Muscle of back (tissue), 11 donors: ENCODE data around the gene TMEM184C. TPM values are rescaled to one million over a fixed set of nuclear protein-coding genes. Genes with fewer than 3 reads are reported as not detected.

Experiments used
- DNase-seq, 3 donors: peaks; one replicate each; pipeline versions ENCODE4 v3.0.0 to v3.0.0-alpha.2; 2013
- polyA plus RNA-seq, 10 donors: library from polyadenylated mRNA; unstranded; fragments of 120-200 nt; gene quantifications; one replicate each; pipeline ENCODE4 v1.2.1, GENCODE V29; 2013; ENCODE audit not compliant: insufficient read length in 10 of 10

TMEM184C gene
- polyA plus RNA-seq, 10 donors: 15.9 to 25.7 (median 21.6) TPM

DNA sequence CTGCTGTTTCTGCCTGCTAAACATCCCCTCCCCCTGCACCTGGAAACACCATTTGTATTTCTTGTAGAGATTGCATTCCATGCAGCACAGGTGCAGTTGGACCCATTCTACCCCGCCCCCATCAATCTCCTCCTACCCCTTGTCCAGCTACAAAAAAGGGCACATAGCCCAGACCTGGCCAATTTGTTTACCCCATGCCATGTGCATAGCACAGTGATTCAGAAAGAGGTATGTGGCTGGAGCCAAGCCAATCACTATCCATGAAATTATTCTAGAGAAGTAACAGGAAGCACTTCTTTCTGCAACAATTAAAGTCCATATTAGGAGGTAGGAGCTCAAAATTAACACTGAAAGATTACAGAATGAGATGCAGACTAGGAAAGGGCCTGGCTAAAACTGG, 20.2 kb upstream of the TMEM184C start:
- no peak for DNase-seq

DNA sequence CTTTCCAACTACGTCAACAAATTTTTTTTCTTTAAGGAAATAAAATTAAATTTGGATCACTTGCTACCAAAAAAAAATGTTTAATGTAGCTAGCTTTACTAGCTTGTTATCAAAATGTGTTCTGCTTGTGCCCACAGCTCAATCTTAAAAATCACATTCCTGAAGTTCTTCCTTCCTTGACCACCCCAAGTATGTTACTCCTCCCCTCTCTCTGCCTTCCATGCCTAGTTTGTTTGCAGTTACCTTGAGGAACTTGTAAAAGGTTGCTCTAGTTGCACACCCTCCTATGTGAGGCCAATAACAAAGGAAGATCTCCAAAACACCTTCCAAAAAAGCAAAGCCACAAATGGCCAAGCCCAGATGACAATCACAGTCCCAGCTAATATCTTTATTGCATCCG, 19.6 kb upstream of the TMEM184C start:
- DNase-seq: no peak

DNA sequence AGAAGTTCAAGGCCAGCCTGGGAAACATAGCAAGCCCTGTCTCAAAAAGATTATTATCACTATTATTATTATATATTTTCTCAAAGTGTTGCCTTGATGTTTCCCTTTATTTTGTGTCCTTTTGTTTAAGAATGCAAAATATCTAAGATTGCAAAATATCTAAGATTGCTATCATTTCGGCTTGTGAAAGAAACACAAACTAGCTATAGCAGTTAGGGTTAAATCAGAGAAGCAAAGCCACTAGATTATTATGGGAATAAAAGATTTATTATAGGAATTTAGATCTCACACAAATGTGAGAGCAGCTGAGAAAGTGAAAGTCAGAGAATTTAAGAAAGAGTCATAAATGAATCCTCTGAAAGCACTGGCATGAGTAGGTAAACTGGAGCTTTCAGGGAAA, 18.0 kb upstream of the TMEM184C start:
- DNase-seq: no peak

DNA sequence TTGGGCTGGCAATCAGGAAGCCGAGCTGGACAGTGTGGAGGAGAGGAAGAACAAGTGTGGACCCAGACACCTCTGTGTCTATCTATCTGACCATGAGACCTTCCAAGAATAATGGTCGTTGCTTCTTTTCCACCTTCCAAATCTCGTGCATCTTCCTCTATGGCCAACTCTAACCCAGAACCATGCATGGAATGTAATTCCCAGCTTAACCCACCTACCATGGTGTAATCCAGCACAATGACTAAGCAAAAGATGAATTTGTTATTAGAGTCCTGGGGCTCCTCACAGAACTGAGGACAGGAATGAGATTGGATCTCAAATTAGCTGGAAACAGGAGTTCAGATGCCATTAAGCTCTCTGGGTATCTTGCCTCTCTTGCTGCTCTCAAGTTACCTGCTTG, 17.4 kb upstream of the TMEM184C start:
- DNase-seq: no peak

DNA sequence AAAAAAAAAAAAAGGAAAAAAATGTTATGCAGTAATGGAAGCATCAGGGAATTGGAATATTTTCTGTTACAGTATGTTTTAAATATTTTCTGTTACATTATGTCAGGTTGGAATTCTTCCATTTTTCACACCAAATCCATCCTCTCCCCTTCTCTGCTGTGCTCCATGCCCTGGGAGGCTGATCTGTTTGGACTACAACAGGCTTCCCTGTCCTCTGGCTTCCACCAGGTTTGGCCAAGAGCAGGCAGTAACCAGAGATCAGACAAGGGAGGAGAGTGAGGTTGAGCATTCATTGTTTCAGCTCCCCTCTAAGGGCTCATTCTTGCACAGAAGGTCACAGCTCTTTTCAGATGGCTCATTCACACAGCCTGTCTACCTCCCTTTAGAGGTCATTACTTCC, 11.7 kb upstream of the TMEM184C start:
- DNase-seq: no peak

DNA sequence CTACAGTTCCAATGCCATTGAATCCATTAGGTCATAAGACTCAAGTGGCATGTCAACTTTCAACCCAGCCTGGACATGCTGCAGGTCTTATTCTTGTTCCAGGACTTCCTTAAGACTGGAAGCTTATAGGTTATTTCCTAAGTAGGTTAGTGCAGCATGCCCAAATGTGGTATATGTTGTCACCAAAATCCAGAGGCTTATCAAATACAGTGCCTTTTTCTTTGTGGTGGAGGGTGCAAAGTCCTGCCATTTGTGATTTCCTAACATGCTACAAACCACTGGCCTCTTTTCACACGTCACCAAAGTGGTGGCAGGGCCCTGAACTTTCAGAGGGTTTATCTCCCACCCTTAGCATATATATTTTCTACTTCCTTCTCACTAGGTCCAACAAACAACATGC, 9.7 kb upstream of the TMEM184C start:
- DNase-seq: no peak

DNA sequence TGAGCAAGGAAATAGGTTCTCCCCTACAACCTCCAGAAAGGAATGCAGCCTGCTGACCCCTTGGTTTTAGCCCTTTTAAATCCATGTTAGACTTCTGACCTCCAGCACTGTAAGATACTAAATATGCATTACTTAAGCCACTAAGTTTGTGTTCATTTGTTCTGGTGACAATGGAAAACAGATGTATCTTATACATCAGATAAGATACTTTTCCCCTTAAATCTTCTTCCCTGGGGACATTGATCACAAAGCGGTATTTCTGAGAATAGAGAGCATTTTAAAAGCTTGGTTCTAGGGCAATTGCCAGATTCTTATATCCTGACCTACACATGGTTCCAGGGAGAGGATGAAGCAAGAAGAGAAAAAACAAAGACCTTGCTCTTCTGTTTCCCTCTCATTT, 6.5 kb upstream of the TMEM184C start:
- peak in 1 of 3 donors; percentile 28 for DNase-seq

DNA sequence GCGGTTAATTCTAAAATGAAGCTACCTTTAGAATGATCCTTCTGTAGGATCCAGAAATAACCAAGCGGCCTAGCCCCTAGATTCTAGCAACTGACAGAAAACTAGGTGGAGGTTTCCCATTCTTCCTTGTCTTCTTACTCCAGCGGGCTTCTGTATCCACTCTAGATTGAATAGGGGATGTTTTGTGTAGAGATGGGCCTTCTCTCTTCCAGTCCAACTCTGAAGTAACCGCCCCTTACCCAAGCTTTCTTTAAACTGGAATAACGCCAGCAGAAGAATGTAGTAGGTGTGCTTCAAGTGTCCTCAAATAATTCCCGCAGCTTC, 386 bp upstream of the TMEM184C start:
- DNase-seq: no peak

DNA sequence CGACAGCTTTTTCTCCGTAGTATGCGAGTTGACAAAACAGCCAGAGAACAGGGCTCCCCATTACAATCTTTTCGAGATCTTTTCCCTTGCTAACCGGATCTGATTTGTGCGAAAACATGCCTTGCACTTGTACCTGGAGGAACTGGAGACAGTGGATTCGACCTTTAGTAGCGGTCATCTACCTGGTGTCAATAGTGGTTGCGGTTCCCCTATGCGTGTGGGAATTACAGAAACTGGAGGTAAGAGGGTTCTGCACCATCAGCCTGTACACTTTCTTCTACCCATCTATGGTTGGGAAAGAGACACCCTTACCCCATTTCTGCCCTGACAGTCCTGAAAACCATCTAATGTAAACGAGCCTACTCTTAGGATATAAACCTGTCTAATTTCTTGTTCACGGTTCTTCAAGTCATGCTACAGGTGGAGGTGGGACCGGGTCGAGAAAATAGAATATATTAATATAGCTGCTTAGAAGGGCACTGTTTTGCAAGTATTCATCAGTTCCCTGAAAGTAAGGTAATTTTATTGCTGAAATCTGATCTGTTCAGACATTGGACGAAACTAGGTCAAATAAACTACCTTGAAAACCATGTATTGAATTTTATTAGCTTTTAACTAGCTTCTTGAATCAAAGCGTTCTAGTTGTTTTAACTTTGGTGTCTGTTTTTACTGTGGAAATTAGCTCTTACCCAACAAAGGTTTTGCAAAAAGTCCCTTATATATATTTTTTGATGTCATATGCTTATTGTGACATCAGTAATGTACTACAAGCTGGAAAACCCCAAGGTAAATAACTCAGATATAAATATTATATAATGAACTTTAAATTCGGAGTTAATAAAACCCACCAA, 869 bp downstream of the TMEM184C start:
- DNase-seq: no peak

DNA sequence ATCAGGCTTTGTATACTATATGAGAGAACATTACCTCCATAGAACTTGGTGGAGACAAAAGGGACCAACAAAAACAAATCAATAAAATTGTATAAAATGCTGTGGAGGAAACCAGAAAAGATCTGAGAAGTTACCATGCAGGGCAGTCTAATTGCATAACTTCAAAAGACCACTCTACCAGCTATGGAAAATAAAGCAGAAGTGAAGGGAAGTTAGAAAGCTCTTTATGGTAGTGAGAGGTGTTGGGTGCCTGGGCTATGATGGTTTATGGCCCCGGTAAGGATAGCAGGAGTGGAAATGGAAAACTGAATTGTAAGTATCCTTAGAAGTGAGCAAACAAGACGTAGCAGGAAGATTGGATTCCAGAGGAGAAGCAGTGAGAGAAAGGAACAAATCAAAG, 3.1 kb downstream of the TMEM184C start:
- no peak for DNase-seq

DNA sequence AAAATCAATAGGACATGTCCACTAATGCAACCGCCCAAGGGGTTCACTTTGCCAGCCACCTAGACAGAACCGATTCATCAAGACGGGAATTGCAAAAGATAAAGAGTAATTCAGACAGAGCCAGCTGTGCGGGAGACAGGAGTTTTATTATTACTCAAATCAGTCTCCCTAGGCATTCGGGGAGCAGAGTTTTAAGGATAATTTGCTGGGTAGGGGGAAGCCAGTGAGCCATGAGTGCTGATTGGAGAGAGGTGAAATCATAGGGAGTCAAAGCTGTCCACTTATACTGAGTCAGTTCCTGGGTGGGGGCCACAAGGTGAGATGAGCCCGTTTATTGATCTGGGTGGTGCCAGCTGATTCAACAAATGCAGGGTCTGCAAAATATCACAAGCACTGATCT, 8.5 kb downstream of the TMEM184C start:
- DNase-seq: no peak

DNA sequence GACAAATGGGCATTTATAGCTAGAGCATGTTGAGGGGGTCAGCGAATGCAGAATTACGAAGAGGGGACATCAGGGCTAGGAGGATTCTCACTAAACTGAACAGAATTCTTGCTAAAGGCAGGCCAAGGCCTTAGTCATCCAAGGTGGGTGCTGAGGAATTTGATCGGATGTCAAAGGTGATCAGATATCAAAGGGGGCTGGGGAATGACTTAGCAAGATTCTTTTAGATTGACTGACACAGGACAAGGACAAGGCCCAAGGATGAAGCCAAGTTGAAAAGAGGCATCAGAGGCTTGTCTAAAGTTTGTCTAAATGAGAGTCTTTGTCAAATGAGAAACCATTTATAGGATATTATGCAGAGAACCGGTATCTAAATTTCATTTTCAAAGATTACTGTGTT, 9.7 kb downstream of the TMEM184C start:
- DNase-seq: no peak

DNA sequence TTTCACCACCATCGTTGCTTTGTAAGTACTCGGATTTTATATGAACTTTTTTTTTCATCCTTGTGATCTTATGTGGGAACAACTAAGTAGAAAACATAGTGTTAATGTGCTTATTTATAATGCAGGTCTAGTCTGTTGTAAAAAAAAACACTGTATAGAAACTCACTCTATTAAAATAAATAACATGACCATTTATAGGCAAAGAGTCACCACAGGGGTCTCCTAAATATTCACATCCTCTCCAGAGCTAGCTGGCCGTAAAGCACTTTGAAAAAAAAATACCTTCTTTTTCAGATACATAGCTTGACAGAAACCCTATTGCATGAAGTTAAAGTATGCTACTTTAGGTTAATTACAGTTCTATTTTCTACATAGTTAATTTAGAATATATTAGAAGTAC, 11.2 kb downstream of the TMEM184C start:
- DNase-seq: no peak

DNA sequence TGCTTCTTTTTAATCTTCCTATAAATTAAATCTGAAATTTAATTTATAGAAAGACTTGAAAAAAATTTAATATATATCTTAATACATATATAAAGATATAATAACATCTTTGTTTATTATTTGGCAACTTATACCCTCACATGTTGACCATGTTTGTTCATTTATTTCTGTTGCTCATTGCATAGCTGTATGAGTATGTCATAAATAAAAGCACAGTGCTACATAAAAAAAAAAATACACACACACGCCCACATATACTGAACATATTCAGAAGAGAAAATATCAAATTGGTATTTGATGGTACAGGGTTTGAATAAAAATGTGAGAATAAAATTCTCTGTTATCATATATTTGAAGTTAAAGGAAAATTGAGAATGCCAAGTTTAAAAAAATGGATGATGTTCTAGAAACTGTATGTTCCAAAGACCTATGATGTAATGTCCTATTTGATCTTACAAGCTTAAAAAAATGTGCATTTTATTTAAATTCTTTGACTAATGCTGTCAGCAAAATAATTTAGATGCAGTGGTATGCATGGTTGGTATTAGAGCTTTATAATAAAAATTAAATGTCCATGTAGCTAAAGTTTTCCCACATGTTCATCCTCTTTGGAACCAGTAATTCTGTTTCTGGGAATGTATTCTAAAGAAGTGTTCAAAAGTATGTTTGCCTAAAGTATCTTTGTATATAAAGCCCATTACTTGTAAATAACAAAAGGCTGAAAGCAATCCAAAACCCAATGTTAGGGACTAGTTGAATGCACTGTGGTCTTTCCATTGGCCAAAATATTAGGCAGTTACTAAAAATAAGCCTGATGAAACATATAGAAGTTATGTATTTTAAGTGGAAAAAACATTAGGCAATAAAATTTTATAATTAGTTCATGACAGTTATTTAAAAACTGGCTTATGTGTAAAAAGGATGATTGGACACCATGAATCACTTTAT, 12.9 kb downstream of the TMEM184C start:
- DNase-seq: peak in 1 of 3 donors; percentile 9

DNA sequence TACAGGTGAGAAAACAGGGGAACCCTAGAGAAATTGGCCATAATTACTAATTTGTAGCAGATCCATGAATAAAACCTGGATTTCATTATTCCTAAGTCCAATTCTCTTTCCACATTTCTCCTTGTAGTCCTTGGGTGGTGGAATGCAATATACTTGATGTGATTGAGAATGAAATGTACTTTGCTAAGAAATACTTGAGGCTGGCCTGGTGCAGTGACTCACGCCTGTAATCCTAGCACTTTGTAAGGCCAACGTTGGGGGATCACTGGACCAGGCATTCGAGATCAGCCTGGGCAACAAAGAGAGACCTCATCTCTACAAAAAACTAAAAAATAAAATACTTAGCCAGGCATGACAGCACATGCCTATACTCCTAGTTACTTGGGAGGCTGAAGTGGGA, 15.9 kb downstream of the TMEM184C start:
- DNase-seq: no peak

DNA sequence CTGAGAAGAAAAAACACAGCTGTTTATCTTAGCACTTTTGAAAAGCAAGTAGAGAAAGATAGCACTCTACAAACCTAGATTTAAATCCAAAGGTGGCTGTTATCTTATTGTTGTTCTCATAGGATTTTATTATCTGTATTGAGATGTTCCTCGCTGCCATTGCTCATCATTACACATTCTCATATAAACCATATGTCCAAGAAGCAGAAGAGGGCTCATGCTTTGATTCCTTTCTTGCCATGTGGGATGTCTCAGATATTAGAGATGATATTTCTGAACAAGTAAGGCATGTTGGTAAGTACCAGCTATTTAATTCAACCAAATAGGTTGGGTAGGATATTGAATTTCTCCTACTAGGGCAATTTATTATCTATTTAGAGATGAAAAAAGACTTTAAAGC, 16.4 kb downstream of the TMEM184C start:
- DNase-seq: no peak

DNA sequence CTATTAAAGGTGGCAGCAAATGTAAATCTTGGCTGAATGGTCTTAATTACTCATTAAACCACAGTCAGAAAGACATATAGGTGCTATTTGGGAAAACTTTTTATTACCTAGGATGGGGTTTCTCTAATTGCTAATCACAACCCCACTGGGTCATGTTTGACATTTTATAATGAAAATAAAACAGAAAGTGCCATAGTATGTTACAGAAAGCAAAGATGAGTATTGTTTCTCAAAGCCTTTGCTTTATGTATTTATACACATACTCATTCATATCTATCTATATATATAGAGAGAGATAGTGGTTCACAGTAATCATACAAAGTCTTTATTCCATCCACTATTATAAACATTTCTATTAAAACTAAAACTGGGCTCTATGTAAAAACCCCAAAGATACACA, 18.2 kb downstream of the TMEM184C start:
- DNase-seq: no peak

DNA sequence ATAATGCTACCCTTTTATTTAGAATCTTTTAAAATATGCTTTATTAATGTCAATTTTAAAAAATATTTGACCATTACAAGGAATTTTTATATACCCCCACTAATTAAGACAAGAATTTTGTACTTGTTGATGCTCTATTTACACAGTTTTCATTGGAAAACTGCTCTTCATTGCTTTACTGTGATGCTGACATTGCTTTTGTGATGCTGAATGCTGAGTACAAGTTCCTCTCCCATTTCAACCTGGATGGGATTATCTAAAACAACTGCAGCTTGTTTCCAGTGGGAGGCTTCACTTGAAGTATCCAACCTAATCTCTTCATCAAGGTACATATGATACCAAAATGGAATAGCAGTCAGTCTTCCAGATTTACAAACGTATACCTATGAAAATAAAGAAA, 21.2 kb downstream of the TMEM184C start:
- no peak for DNase-seq

DNA sequence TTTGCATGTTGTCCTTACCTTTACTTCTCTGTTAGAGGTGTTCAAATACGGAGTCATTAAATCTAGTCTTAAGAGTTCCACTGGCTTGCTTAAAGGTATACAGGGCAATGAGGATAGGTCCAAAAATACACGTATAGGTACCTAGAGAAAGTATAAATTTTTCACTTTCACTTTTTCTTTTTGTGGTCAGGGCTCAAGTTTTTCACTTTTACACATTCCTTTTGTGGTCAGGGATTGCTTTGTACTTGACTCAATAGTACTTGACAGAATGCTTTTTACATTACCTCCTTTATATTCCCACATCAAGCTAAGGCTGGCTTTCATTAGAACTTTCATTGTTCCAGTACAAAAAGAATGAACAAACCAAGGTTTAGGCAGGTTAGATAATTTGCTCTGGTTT, 21.7 kb downstream of the TMEM184C start:
- DNase-seq: no peak

DNA sequence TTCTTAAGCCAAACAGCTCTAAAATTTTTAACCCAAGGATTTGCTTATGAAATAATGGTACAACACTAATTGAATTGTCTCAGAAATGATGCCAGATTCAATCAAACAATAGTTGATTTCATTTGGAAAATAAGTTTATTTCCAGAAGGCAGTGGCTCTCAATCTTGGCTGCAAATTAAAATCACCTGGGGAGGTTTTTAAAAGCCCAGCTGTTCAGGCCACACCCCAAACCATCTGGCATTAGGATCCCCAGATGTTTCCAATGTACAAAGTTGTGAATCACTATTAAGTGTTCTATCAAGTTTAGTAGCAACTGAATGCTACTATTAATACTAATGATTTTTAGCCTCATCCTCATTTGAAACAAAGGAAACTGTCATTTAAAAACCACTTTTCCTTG, 22.2 kb downstream of the TMEM184C start:
- DNase-seq: peak in 2 of 3 donors; percentile 19 to 43

DNA sequence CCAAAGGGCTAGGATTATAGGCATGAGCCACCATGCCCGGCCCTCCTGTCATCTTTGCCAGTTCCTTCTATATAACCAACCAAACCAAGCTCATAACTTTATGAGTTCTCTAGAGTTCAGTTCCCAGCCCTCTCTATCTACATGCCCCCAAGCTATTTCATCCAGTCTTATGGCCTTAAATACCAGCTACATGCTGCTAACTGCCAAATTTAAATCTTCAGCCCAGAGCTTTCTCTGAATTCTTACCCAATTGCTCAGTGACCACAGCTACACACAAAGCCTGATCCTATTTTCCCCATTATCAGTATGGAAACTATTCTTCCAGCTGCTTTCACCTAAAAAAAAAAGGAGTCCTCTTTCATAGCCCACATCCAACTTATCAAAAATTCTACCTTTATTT, 23.1 kb downstream of the TMEM184C start:
- no peak for DNase-seq

DNA sequence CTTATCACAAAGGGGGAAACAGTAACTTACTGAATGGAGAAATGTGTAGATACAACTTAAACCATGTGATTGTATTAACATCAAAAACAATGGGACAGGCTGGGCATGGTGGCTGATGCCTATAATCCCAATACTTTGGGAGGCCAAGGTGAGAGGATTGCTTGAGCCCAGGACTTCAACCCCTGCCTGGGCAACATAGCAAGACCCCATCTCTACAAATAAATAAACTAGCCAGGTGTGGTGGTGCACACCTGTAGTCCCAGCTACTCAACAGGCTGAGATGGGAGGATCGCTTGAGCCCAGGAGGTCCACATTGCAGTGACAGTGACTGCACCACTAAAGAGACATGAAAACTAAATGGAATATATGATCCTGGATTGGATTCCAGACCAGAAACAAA, 26.4 kb downstream of the TMEM184C start:
- DNase-seq: no peak

DNA sequence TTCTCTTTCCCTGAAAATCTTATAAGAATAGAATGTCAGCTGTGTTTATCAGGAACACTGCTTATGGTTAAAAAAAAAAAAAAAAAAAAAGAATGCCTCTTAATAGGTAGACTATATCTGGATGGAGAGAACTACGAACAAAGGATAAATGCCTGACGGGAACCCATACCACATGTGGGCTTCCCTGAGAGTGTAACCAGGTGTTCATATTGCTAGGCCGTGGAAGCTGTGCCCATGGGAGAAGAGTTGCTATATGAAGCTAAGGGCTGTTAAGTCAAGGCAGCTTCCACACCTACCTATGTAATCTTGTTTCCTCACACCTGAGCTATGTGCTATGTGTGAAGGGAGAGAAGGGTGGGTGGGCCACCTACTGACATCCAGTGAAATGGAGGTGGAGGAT, 27.3 kb downstream of the TMEM184C start:
- DNase-seq: no peak
